Measurements from ENCODE around the gene HTATIP2. TPM values are rescaled to one million over a fixed set of nuclear protein-coding genes. Genes with fewer than 3 reads are reported as not detected.
"Not testable (repeated sequence)": the region's sequence is repeated elsewhere in the genome, so short reads cannot be mapped to it uniquely, and the experiment has no call there.

Gene HTATIP2
- total RNA-seq, 1 donor from 2014 or later: 84.5 TPM

DNA sequence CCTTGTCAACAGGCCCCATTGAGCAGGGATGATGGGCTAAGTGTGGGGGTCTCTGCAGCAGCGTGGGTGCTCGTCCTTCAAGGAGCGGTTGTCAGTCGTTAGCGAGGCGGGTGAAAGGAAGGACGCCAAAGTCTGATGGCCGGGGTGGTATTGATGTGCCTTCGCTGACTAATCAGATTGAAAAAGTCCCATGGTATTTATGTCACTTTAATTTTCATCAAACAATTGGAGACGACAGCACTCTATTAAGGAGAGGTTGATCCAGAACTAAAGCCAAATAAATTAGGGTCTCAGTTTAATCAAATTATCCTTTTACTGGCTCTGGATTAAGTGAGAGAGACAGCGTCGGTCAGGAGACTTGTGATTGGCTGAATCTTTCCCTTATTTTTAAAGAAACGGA, 9.6 kb downstream of the HTATIP2 start:
- DNase-seq (ENCODE audit: low read depth): no peak
- H3K27me3 ChIP-seq (ENCODE audit: control insufficient read depth, insufficient read depth, low read length): no peaks in the 10 kb centered on the region
- TF ChIP-seq, protein P1, sequence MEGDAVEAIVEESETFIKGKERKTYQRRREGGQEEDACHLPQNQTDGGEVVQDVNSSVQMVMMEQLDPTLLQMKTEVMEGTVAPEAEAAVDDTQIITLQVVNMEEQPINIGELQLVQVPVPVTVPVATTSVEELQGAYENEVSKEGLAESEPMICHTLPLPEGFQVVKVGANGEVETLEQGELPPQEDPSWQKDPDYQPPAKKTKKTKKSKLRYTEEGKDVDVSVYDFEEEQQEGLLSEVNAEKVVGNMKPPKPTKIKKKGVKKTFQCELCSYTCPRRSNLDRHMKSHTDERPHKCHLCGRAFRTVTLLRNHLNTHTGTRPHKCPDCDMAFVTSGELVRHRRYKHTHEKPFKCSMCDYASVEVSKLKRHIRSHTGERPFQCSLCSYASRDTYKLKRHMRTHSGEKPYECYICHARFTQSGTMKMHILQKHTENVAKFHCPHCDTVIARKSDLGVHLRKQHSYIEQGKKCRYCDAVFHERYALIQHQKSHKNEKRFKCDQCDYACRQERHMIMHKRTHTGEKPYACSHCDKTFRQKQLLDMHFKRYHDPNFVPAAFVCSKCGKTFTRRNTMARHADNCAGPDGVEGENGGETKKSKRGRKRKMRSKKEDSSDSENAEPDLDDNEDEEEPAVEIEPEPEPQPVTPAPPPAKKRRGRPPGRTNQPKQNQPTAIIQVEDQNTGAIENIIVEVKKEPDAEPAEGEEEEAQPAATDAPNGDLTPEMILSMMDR (IDR thresholded peaks at IDR 0.05; ENCODE audit: insufficient read depth, low read length, severe bottlenecking): no peak
- H3K4me3 ChIP-seq (ENCODE audit: low read depth, low read length): no peak overlapping the region
- peaks cover 7% of the 10 kb centered on the region for H3K36me3 ChIP-seq (ENCODE audit: control insufficient read depth, insufficient read depth, low read length)
- FAIRE-seq: no peak

DNA sequence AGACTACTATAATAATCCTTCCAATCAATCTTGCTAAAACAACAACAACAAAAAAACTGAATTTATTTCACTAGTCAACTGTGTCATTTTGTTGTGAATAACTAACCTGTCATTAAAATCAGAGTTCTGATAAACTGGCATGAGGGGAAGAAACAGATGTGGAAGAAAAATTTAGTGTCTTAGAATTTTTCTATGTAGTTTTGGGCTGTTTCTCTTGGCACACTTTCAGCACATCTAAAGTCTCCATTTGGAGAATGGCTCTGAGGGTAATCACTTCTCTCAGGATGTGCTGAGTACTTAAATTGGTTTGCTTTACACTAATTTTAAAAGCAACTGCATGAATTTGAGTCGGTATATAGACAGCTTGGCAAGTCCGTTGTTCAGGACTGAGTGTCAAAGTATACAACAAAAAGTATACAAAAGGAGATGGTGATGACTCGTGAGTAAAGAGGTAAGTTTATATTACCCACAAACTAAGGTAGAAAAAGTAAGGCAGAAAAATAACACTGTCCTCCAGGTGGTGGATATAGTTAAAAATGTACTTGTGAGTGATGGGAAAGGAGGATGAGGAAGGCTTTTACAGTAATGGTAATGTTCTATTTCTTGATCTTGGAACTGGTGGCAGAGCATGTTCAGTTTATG, 10.2 kb downstream of the HTATIP2 start:
- Histone ChIP-seq H3K4me3 (ENCODE audit: low read depth, low read length) (no peak overlapping the region), H3K36me3 (ENCODE audit: control insufficient read depth, insufficient read depth, low read length) (peaks cover 7% of the 10 kb centered on the region), H3K27me3 (ENCODE audit: control insufficient read depth, insufficient read depth, low read length) (no peaks in the 10 kb centered on the region)
- TF ChIP-seq, protein P1 (IDR thresholded peaks at IDR 0.05; ENCODE audit: insufficient read depth, low read length, severe bottlenecking): no peak
- FAIRE-seq (no peak), DNase-seq (ENCODE audit: low read depth) (no peak)

DNA sequence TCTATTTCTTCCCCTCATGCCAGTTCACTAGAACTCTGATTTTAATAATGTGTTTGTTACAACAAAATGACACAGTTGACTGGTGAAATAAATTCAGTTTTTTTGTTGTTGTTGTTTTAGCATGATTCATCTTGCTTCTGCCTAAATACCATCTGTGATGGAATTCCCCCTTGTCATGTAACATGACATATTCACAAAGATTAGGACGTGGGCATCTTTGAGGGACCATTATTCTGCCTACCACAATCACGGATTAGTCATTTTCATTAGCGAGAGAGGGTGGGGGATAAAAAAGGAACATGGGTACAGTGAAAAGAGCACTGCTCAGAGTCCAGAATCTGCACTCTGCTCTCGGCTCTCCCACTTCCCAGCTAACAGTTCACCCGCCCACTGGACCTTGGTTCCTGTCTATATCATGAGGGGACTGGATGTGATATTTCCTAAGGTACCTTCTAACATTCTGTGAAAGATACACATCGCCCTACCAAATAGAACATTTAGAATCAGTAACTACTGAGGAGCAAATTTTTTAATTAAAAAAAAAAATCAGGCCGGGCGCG, 11.3 kb downstream of the HTATIP2 start:
- DNase-seq (ENCODE audit: low read depth) (no peak), FAIRE-seq (no peak)
- no peak overlapping the region for H3K4me3 ChIP-seq (ENCODE audit: low read depth, low read length)
- H3K36me3 ChIP-seq (ENCODE audit: control insufficient read depth, insufficient read depth, low read length): peaks cover 8% of the 10 kb centered on the region
- TF ChIP-seq, protein P1 (IDR thresholded peaks at IDR 0.05; ENCODE audit: insufficient read depth, low read length, severe bottlenecking): no peak
- no peaks in the 10 kb centered on the region for H3K27me3 ChIP-seq (ENCODE audit: control insufficient read depth, insufficient read depth, low read length)

DNA sequence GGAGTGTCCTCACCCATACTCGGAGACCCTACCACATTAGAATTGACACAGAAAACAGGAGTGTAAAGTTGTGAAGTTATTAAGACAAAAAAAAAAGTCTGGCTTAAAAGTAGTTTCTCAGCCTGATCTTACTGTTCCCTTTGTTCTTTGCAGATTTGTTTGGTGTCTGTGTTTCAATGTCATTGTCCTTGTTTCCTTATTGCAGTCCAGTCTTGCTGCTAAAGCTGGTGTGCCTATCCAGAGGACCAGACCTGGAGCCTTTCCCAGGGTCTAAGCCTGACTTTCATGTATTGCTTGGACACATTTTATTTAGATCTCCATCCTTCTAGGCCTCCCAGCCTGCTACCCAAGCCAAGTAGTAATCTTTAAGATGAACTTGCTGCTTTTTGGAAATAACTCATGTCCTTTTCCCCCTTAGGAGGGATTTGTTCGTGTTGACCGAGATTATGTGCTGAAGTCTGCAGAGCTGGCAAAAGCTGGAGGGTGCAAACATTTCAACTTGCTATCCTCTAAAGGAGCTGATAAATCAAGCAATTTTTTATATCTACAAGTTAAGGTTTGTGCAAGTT, 12.7 kb downstream of the HTATIP2 start:
- Histone ChIP-seq H3K27me3 (ENCODE audit: control insufficient read depth, insufficient read depth, low read length) (no peaks in the 10 kb centered on the region), H3K4me3 (ENCODE audit: low read depth, low read length) (no peak overlapping the region), H3K36me3 (ENCODE audit: control insufficient read depth, insufficient read depth, low read length) (peaks cover 10% of the 10 kb centered on the region)
- FAIRE-seq (no peak), DNase-seq (ENCODE audit: low read depth) (no peak)
- TF ChIP-seq, protein P1 (IDR thresholded peaks at IDR 0.05; ENCODE audit: insufficient read depth, low read length, severe bottlenecking): no peak

DNA sequence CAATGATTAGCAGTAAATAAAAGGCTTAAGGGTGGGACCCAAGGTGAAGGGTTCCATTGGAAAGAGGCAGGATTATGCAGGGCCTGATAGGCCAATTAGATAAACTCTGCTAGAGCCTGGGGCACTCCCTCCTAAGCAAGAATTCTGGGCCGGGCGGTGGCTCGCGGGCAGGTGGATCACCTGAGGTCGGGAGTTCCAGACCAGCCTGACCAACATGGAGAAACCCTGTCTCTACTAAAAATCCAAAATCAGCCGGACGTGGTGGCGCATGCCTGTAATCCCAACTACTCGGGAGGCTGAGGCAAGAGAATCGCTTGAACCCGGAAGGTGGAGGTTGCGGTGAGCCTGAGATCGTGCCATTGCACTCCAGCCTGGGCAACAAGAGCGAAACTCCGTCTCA, 22.5 kb downstream of the HTATIP2 start:
- not testable (repeated sequence) for H3K27me3 ChIP-seq (ENCODE audit: control insufficient read depth, insufficient read depth, low read length); H3K4me3 ChIP-seq (ENCODE audit: low read depth, low read length); DNase-seq (ENCODE audit: low read depth); FAIRE-seq; H3K36me3 ChIP-seq (ENCODE audit: control insufficient read depth, insufficient read depth, low read length)

DNA sequence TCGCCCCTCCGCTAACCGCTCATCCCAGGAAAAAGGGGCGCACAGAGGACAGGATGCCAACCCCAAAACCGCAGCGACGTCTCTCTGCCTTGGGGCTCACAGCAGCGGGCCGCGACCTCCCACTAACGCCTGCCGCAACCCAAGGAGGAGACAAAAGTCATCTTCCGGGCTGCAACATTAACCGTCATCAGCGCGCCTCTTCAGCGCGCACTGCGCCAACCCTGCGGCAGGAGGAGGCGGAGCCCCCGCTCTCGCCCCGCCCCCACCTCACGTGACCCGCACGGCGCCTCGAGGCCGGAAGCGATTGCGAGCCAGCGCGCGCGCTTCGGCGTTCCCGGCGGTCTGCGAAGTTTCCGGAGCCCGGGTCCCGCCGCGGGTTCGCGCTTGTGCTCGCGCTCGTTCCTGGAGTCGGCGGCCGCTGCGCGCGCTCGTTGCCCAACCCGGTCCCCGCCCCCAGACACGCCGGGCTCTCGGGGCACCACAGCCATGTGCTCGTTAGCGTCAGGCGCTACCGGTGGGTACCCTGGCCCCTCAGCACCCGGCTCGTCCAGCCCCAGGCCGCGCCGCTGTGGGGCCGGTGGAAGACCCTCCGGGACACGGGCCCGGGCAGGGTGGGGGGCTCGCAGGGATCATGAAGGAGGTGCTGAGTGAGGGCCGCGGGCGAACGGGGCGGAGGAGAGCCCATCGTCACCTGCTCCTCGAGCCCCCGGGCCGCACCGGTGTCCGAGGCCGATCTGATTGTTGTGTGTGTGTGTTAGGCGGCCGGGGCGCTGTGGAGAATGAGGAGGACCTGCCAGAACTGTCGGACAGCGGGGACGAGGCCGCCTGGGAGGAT, 24.0 kb downstream of the HTATIP2 start, which contains the start of gene PRMT3:
Gene PRMT3 (plus strand): TSS at position 456 of the 835 bp plus-strand sequence. CDS start 31 bp downstream, at position 487.
- Histone ChIP-seq H3K4me3 (ENCODE audit: low read depth, low read length) (peak within 1 kb of the TSS; percentile 95), H3K27me3 (ENCODE audit: control insufficient read depth, insufficient read depth, low read length) (no peaks in the 10 kb centered on the region), H3K36me3 (ENCODE audit: control insufficient read depth, insufficient read depth, low read length) (peaks cover 1% of the 10 kb centered on the region)
- TF ChIP-seq, protein P1 (IDR thresholded peaks at IDR 0.05; ENCODE audit: insufficient read depth, low read length, severe bottlenecking): no peak
- FAIRE-seq (no peak), DNase-seq (ENCODE audit: low read depth) (peak; percentile 83)

Measured in bronchial epithelial cell (primary cell).